GM23248 (cell line): ENCODE results near the gene CEP97. TPM values are rescaled to one million over a fixed set of nuclear protein-coding genes. Genes with fewer than 3 reads are reported as not detected.
"Not testable (repeated sequence)": the region's sequence is repeated elsewhere in the genome, so short reads cannot be mapped to it uniquely, and the experiment has no call there.

Experiments
- DNase-seq: peaks from one replicate; pipeline ENCODE4 v3.0.0-alpha.2; 2015
- H2AFZ ChIP-seq: fragments of 200-600 bp; sonication (generic); 2 replicates; pipeline ENCODE4 v1.6.1; 2016; ENCODE audit warnings: antibody characterized with exemption
- H3F3A ChIP-seq: fragments of 200-600 bp; sonication (generic); 2 replicates; pipeline ENCODE4 v1.6.1; 2016; ENCODE audit warnings: mild to moderate bottlenecking, antibody characterized with exemption, mixed run types; ENCODE audit not compliant: insufficient read depth
- H3K27ac ChIP-seq: fragments of 200-600 bp; sonication (generic); 2 replicates; pipeline ENCODE4 v1.5.1; 2016; ENCODE audit warnings: mild to moderate bottlenecking
- H3K27me3 ChIP-seq: fragments of 200-600 bp; sonication (generic); replicated peaks from 2 replicates; pipeline ENCODE4 v1.6.1; 2016; ENCODE audit warnings: mild to moderate bottlenecking; ENCODE audit not compliant: insufficient read depth
- H3K36me3 ChIP-seq: fragments of 200-600 bp; sonication (generic); 2 replicates; pipeline ENCODE4 v1.6.1; 2016; ENCODE audit warnings: low read depth, mild to moderate bottlenecking
- H3K4me1 ChIP-seq: fragments of 200-600 bp; sonication (generic); 2 replicates; pipeline ENCODE4 v1.6.1; 2016; ENCODE audit warnings: mild to moderate bottlenecking; ENCODE audit not compliant: insufficient read depth
- H3K4me2 ChIP-seq: fragments of 200-600 bp; sonication (generic); one replicate; pipeline ENCODE4 v1.6.1; 2016; ENCODE audit warnings: mild to moderate bottlenecking; ENCODE audit not compliant: unreplicated experiment
- H3K4me3 ChIP-seq: fragments of 200-600 bp; sonication (generic); 2 replicates; pipeline ENCODE4 v1.5.1; 2016; ENCODE audit warnings: mild to moderate bottlenecking
- H3K79me2 ChIP-seq: fragments of 200-600 bp; sonication (generic); 2 replicates; pipeline ENCODE4 v1.6.1; 2016; ENCODE audit warnings: mild to moderate bottlenecking; ENCODE audit not compliant: insufficient read depth
- H3K9ac ChIP-seq: fragments of 200-600 bp; sonication (generic); 2 replicates; pipeline ENCODE4 v1.6.1; 2016; ENCODE audit warnings: mild to moderate bottlenecking
- H3K9me2 ChIP-seq: fragments of 200-600 bp; sonication (generic); 2 replicates; pipeline ENCODE4 v1.6.1; 2016; ENCODE audit warnings: mixed run types, mild to moderate bottlenecking, moderate library complexity; ENCODE audit not compliant: insufficient read depth
- H3K9me3 ChIP-seq: fragments of 200-600 bp; sonication (generic); one replicate; pipeline ENCODE4 v1.6.1; 2017; ENCODE audit warnings: low read depth
- H4K20me1 ChIP-seq: fragments of 200-600 bp; sonication (generic); 2 replicates; pipeline ENCODE4 v1.6.0; 2016; ENCODE audit not compliant: insufficient read depth
- EZH2 ChIP-seq: fragments of 200-600 bp; sonication (generic); IDR thresholded peaks from 2 replicates; pipeline ENCODE4 v1.6.1; 2018; ENCODE audit warnings: antibody characterized with exemption, mild to moderate bottlenecking; ENCODE audit not compliant: insufficient read depth, poor library complexity, severe bottlenecking
- EZH2phosphoT487 ChIP-seq: fragments of 200-600 bp; sonication (generic); IDR thresholded peaks from 2 replicates; pipeline ENCODE4 v1.6.1; 2018; ENCODE audit warnings: antibody characterized with exemption, moderate library complexity, mild to moderate bottlenecking, low read depth; ENCODE audit not compliant: insufficient read depth
- WGBS, 2 experiments: methylation state at CpG; one replicate each; pipeline ENCODE4 v1.1.6; 2015 to 2017; ENCODE audit warnings: low lambda C conversion rate in 2 of 2, low coverage in 1 of 2; ENCODE audit errors: missing lambda C conversion rate in 2 of 2; 5-methylcytosine and 5-hydroxymethylcytosine counted together
- in situ Hi-C: fragments of 300-500 bp; cut with MboI; formaldehyde crosslinking; loops from 2 replicates; pipeline ENCODE4 v1.15.0; 2020
- polyA plus RNA-seq: library from polyadenylated mRNA; unstranded; fragments of >200 nt; fragmentation: Nextera tagmentation; extraction: Ambion mirVana; gene quantifications from 2 replicates; pipeline ENCODE4 v1.2.1, GENCODE V29; 2016
- total RNA-seq: library from RNA; depleted of rRNA; stranded (reverse); fragments of >200 nt; shearing (Covaris generic); gene quantifications from 2 replicates; pipeline ENCODE4 v1.2.3, GENCODE V29; 2014

CEP97 gene
- total and polyA plus RNA-seq, 2 experiments from 2014 or later, result 3.3 to 9.8 TPM

GRCh38 chr3:101690972-101691371 is 33.4 kb upstream of the CEP97 start:
- Histone ChIP-seq H4K20me1 (no peaks in the 10 kb centered on the region), H3K4me1 (peaks cover 5% of the 10 kb centered on the region; the same call in 1 of the 2 replicates), H3K4me2 (no peak overlapping the region), H3K4me3 (no peak overlapping the region), H2AFZ (no peak overlapping the region), H3K27ac (no peak overlapping the region), H3K79me2 (peaks cover 5% of the 10 kb centered on the region), H3K36me3 (no peaks in the 10 kb centered on the region), H3K9me3 (no peaks in the 10 kb centered on the region), H3K9ac (no peak overlapping the region), H3K9me2 (no peaks in the 10 kb centered on the region), H3F3A (peaks cover 7% of the 10 kb centered on the region; the same call in 1 of the 2 replicates), H3K27me3 (no peaks in the 10 kb centered on the region)
- no peak for TF ChIP-seq EZH2phosphoT487
- no peak for TF ChIP-seq EZH2
- no peak for DNase-seq
- in situ Hi-C loops, result no loop called here

GRCh38 chr3:101691685-101692671 is 32.4 kb upstream of the CEP97 start:
- H3F3A ChIP-seq, H3K79me2 ChIP-seq, H3K9me3 ChIP-seq, H3K4me1 ChIP-seq, in situ Hi-C loops, DNase-seq, H3K4me3 ChIP-seq, H3K9me2 ChIP-seq, H4K20me1 ChIP-seq, H3K27me3 ChIP-seq, H3K27ac ChIP-seq, H3K36me3 ChIP-seq, H3K9ac ChIP-seq, H3K4me2 ChIP-seq, H2AFZ ChIP-seq: not testable (repeated sequence)
- WGBS, 2 experiments, result 75 to 77% methylated on average over 14 of the region's 15 CpGs

- H3K9ac ChIP-seq, H3K9me3 ChIP-seq, H3K4me2 ChIP-seq, in situ Hi-C loops, H3K79me2 ChIP-seq, H3K4me1 ChIP-seq, H4K20me1 ChIP-seq, H3K4me3 ChIP-seq, H3K36me3 ChIP-seq, H3K9me2 ChIP-seq, H3K27ac ChIP-seq, H3F3A ChIP-seq, H3K27me3 ChIP-seq, H2AFZ ChIP-seq: not testable (repeated sequence)
- 36 to 45% methylated on average over 13 of the region's 13 CpGs for WGBS, 2 experiments
- peak; percentile 75 for DNase-seq
These were observed 30.9 kb upstream of the CEP97 start for GRCh38 chr3:101693540-101693939.

- not testable (repeated sequence) for H3K9me2 ChIP-seq
These were observed 29.6 kb upstream of the CEP97 start for GRCh38 chr3:101694836-101695235.

GRCh38 chr3:101695779-101696372 is 28.5 kb upstream of the CEP97 start:
- Histone ChIP-seq H4K20me1 (no peaks in the 10 kb centered on the region), H3F3A (no peaks in the 10 kb centered on the region), H3K27me3 (no peaks in the 10 kb centered on the region), H3K4me3 (no peak overlapping the region), H3K4me1 (no peaks in the 10 kb centered on the region), H3K79me2 (no peaks in the 10 kb centered on the region), H3K9me2 (no peaks in the 10 kb centered on the region), H2AFZ (no peak overlapping the region; the same call in 1 of the 2 replicates), H3K9me3 (no peaks in the 10 kb centered on the region), H3K27ac (no peak overlapping the region), H3K36me3 (no peaks in the 10 kb centered on the region), H3K9ac (no peak overlapping the region), H3K4me2 (no peak overlapping the region)
- peak; percentile 62 for DNase-seq
- TF ChIP-seq EZH2 (no peak), EZH2phosphoT487 (no peak)
- 26 to 27% methylated on average over 10 of the region's 10 CpGs for WGBS, 2 experiments
- in situ Hi-C loops, result no loop called here

More at GRCh38 chr3:101694836-101695235, 29.6 kb upstream of the CEP97 start:
- H3K27me3 ChIP-seq, DNase-seq, H3K4me2 ChIP-seq, H3K27ac ChIP-seq, H4K20me1 ChIP-seq, H3K4me1 ChIP-seq, H2AFZ ChIP-seq, in situ Hi-C loops, H3K9ac ChIP-seq, H3F3A ChIP-seq, H3K79me2 ChIP-seq, H3K36me3 ChIP-seq, H3K4me3 ChIP-seq, H3K9me3 ChIP-seq: not testable (repeated sequence)
- WGBS, 2 experiments, result 72 to 77% methylated on average over 4 of the region's 4 CpGs
